ENCODE results near the gene MTCL3.
A peak's percentile ranks its signal among the peaks of the same experiment; 100 is the strongest.

MTCL3 gene

GRCh38 chr6:127451388-127451787 lies 67.7 kb downstream of the MTCL3 start:
- Histone ChIP-seq H3K27ac (replicated peaks in 1 of 4) (peak overlapping the region; percentile 17 to 90 (median 86)), H3K9me3 (no peaks in the 10 kb centered on the region), H3K4me3 (no peak overlapping the region), H3K36me3 (peaks cover 0 to 20% (median 2%) of the 10 kb centered on the region in 4 donors), H3K27me3 (no peaks in the 10 kb centered on the region), H3K4me1 (peaks cover 0 to 77% (median 58%) of the 10 kb centered on the region in 4 donors)
- no peak for DNase-seq (ENCODE audit: extremely low spot score)
- no peak for TF ChIP-seq POLR2AphosphoS5 (IDR thresholded peaks at IDR 0.05)
- intact Hi-C loops (cut with DNase I) = no loop called here
- WGBS = 90% methylated on average over 3 of the region's 3 CpGs

- H3K4me1 ChIP-seq = peaks cover 0 to 56% (median 48%) of the 10 kb centered on the region in 4 donors
- H3K36me3 ChIP-seq = peaks cover 0 to 22% (median 4%) of the 10 kb centered on the region in 4 donors
- intact Hi-C loops (cut with DNase I) = no loop called here
- no peak for DNase-seq (ENCODE audit: extremely low spot score)
- H3K4me3 ChIP-seq = no peak overlapping the region
- H3K9me3 ChIP-seq = no peaks in the 10 kb centered on the region
- TF ChIP-seq POLR2AphosphoS5 (IDR thresholded peaks at IDR 0.05) = no peak
- no peak for TF ChIP-seq POLR2A (IDR thresholded peaks at IDR 0.05; ENCODE audit: low read depth)
- no peak for TF ChIP-seq EP300 (IDR thresholded peaks at IDR 0.05)
- TF ChIP-seq CTCF (IDR thresholded peaks at IDR 0.05) = no peak
- H3K27ac ChIP-seq (replicated peaks in 1 of 4) = peak overlapping the region in 3 of 4 donors; percentile 10 to 61 (median 11)
- no peaks in the 10 kb centered on the region for H3K27me3 ChIP-seq
Observed at GRCh38 chr6:127447780-127448179, 71.4 kb downstream of the MTCL3 start.

GRCh38 chr6:127446356-127446755 lies 72.8 kb downstream of the MTCL3 start:
- Histone ChIP-seq H3K27ac (replicated peaks in 1 of 4) (peak overlapping the region in 2 of 4 donors; percentile 10 to 61), H3K9me3 (no peaks in the 10 kb centered on the region), H3K4me1 (peaks cover 0 to 43% (median 36%) of the 10 kb centered on the region in 4 donors), H3K4me3 (no peak overlapping the region), H3K36me3 (peaks cover 0 to 29% (median 4%) of the 10 kb centered on the region in 4 donors), H3K27me3 (no peaks in the 10 kb centered on the region)
- TF ChIP-seq POLR2A (IDR thresholded peaks at IDR 0.05; ENCODE audit: low read depth) = no peak
- no peak for TF ChIP-seq EP300 (IDR thresholded peaks at IDR 0.05)
- TF ChIP-seq CTCF (IDR thresholded peaks at IDR 0.05) = no peak
- TF ChIP-seq POLR2AphosphoS5 (IDR thresholded peaks at IDR 0.05) = no peak
- DNase-seq (ENCODE audit: extremely low spot score) = no peak
- WGBS = 95% methylated on average over 7 of the region's 7 CpGs
- intact Hi-C loops (cut with DNase I) = no loop called here

GRCh38 chr6:127441881-127442280 lies 77.3 kb downstream of the MTCL3 start:
- no peaks in the 10 kb centered on the region for H3K9me3 ChIP-seq
- TF ChIP-seq CTCF (IDR thresholded peaks at IDR 0.05) = no peak
- no peak for TF ChIP-seq POLR2AphosphoS5 (IDR thresholded peaks at IDR 0.05)
- TF ChIP-seq EP300 (IDR thresholded peaks at IDR 0.05) = no peak
- TF ChIP-seq POLR2A (IDR thresholded peaks at IDR 0.05; ENCODE audit: low read depth) = no peak
- DNase-seq (ENCODE audit: extremely low spot score) = no peak
- H3K36me3 ChIP-seq = peaks cover 0 to 14% (median 2%) of the 10 kb centered on the region in 4 donors
- H3K4me1 ChIP-seq = peaks cover 0 to 30% (median 14%) of the 10 kb centered on the region in 4 donors
- 59% methylated on average over 1 of the region's 1 CpG for WGBS
- H3K27me3 ChIP-seq = no peaks in the 10 kb centered on the region
- H3K27ac ChIP-seq (replicated peaks in 1 of 4) = peak overlapping the region in 1 of 4 donors; percentile 12
- H3K4me3 ChIP-seq = no peak overlapping the region
- intact Hi-C loops (cut with DNase I) = no loop called here

GRCh38 chr6:127439718-127440117 lies 79.4 kb downstream of the MTCL3 start:
- H3K4me1 ChIP-seq = peaks cover 0 to 25% (median 8%) of the 10 kb centered on the region in 4 donors
- no peak for DNase-seq (ENCODE audit: extremely low spot score)
- WGBS = 42% methylated on average over 2 of the region's 2 CpGs
- H3K36me3 ChIP-seq = peaks cover 0 to 7% (median 2%) of the 10 kb centered on the region in 4 donors
- no peaks in the 10 kb centered on the region for H3K27me3 ChIP-seq
- no peaks in the 10 kb centered on the region for H3K9me3 ChIP-seq
- intact Hi-C loops (cut with DNase I) = no loop called here
- H3K27ac ChIP-seq (replicated peaks in 1 of 4) = no peak overlapping the region
- H3K4me3 ChIP-seq = no peak overlapping the region
- TF ChIP-seq CTCF (IDR thresholded peaks at IDR 0.05) (no peak), EP300 (IDR thresholded peaks at IDR 0.05) (no peak), POLR2AphosphoS5 (IDR thresholded peaks at IDR 0.05) (no peak), POLR2A (IDR thresholded peaks at IDR 0.05; ENCODE audit: low read depth) (no peak)

Measured in esophagus muscularis mucosa (tissue), 4 donors.